Measurements from ENCODE around the gene COASY. TPM values are rescaled to one million over a fixed set of nuclear protein-coding genes. Genes with fewer than 3 reads are reported as not detected.
"Not testable (repeated sequence)": the region's sequence is repeated elsewhere in the genome, so short reads cannot be mapped to it uniquely, and the experiment has no call there.

The COASY gene
- total RNA-seq, 1 donor from 2014 or later, result 51.7 TPM

DNA sequence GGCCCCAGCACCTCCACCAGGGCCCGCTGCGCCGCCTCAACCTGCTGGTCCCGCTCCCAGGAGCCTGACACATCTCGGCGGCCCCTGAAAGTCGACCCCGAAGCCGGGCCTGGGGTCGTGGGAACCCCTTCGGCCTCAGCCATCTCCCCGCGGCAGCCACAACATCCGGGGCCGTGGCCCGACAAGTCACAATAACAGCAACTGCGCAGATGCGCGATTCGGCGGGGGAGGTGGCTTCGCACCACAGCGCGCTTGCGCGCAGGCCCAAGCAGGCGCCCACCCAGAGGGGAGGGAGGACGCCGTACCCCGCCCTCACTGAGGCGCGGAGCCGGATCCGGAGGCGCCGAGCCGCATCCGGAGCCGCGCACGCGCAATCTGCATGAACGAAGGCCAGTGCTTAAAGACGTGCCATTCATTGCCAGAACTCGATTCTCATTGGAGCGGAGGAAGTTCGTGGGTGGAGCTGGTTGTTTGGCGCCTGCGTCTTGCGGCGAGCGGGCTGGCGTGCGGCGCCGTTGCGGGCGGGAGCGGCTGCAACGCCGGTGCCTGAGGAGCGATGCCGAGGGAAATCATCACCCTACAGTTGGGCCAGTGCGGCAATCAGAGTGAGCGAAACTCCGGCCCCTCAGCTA, 47.4 kb downstream of the COASY start, which contains the start of the genes RETREG3 and TUBG1:
RETREG3 (minus strand) TSS at position 193 of the 632 bp plus-strand sequence; CDS start at position 143, 50 bp downstream.
TUBG1 (plus strand) TSS at position 502 of the 632 bp plus-strand sequence; CDS start at position 557, 55 bp downstream.
- DNase-seq (ENCODE audit: extremely low spot score, unreplicated experiment), result peak; percentile 100
- peak; percentile 65 for TF ChIP-seq CTCF (IDR thresholded peaks at IDR 0.05)
- peaks cover 13% of the 10 kb centered on the region for H3K36me3 Mint-ChIP-seq (ENCODE audit: unreplicated experiment)
- peak within 1 kb of the TSS; percentile 99 for H3K4me3 Mint-ChIP-seq (ENCODE audit: unreplicated experiment)
- H3K4me1 Mint-ChIP-seq (ENCODE audit: unreplicated experiment), result peaks cover 33% of the 10 kb centered on the region
- H3K27me3 Mint-ChIP-seq (ENCODE audit: unreplicated experiment), result no peaks in the 10 kb centered on the region
- H3K9me3 Mint-ChIP-seq (ENCODE audit: unreplicated experiment), result no peaks in the 10 kb centered on the region
- H3K27ac Mint-ChIP-seq (ENCODE audit: unreplicated experiment), result peak within 1 kb of the TSS; percentile 95

GRCh38 chr17:42609814-42610801, 48.2 kb downstream of the COASY start:
- Mint-ChIP-seq H3K4me3 (ENCODE audit: unreplicated experiment) (peak overlapping the region; percentile 99), H3K27ac (ENCODE audit: unreplicated experiment) (peak overlapping the region; percentile 90), H3K36me3 (ENCODE audit: unreplicated experiment) (peaks cover 21% of the 10 kb centered on the region), H3K4me1 (ENCODE audit: unreplicated experiment) (peaks cover 30% of the 10 kb centered on the region)
- H3K27me3 Mint-ChIP-seq (ENCODE audit: unreplicated experiment); H3K9me3 Mint-ChIP-seq (ENCODE audit: unreplicated experiment); DNase-seq (ENCODE audit: extremely low spot score, unreplicated experiment): not testable (repeated sequence)

- Mint-ChIP-seq H3K9me3 (ENCODE audit: unreplicated experiment) (no peaks in the 10 kb centered on the region), H3K4me3 (ENCODE audit: unreplicated experiment) (peak overlapping the region; percentile 29), H3K27ac (ENCODE audit: unreplicated experiment) (no peak overlapping the region), H3K4me1 (ENCODE audit: unreplicated experiment) (peaks cover 16% of the 10 kb centered on the region), H3K27me3 (ENCODE audit: unreplicated experiment) (no peaks in the 10 kb centered on the region), H3K36me3 (ENCODE audit: unreplicated experiment) (peaks cover 26% of the 10 kb centered on the region)
- no peak for TF ChIP-seq CTCF (IDR thresholded peaks at IDR 0.05)
- DNase-seq (ENCODE audit: extremely low spot score, unreplicated experiment), result no peak
These were observed 50.1 kb downstream of the COASY start for GRCh38 chr17:42612013-42612412.

DNA sequence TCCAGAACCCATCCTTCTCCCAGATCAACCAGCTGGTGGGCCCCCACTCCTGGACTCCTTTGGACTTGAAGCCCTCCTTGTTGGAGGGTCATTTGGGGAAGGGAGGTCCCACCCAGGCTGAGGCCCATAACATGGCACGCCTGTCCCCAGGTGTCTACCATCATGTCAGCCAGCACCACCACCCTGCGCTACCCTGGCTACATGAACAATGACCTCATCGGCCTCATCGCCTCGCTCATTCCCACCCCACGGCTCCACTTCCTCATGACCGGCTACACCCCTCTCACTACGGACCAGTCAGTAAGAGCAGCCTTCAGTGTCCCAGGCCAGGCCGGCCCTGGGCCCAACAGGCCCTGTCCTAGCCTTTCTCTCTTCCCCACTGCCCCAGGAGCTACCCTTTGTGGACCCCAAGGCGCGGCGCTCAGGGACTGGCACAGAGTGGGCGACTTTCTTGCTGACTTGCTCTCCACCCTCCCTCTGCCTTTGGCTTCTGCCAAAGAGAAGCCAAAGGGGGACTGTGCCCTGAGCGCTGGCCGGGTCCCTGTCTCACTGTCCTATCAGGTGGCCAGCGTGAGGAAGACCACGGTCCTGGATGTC, 51.8 kb downstream of the COASY start:
- no peak overlapping the region for H3K4me3 Mint-ChIP-seq (ENCODE audit: unreplicated experiment)
- peaks cover 8% of the 10 kb centered on the region for H3K4me1 Mint-ChIP-seq (ENCODE audit: unreplicated experiment)
- no peak for TF ChIP-seq CTCF (IDR thresholded peaks at IDR 0.05)
- no peaks in the 10 kb centered on the region for H3K9me3 Mint-ChIP-seq (ENCODE audit: unreplicated experiment)
- no peak for DNase-seq (ENCODE audit: extremely low spot score, unreplicated experiment)
- peaks cover 26% of the 10 kb centered on the region for H3K36me3 Mint-ChIP-seq (ENCODE audit: unreplicated experiment)
- no peak overlapping the region for H3K27ac Mint-ChIP-seq (ENCODE audit: unreplicated experiment)
- H3K27me3 Mint-ChIP-seq (ENCODE audit: unreplicated experiment), result no peaks in the 10 kb centered on the region

Small RNAs within 50 kb of the gene (microRNA-seq; reads per million reads assigned to microRNA genes)
- 6.0 reads per million, percentile 5 among the genes with 10 or more reads in this experiment for gene MIR5010 (ENCODE audit: unreplicated experiment)

Other genes with a start within 250 kb of the COASY start
- 280 and 281 TPM in 2 replicates for gene STAT3, start 173.7 kb upstream of the COASY start, total RNA-seq
- 487 and 510 TPM in 2 replicates for gene CAVIN1, start 138.9 kb upstream of the COASY start, total RNA-seq
- 63.2 and 67.1 TPM in 2 replicates for gene ATP6V0A1, start 103.3 kb upstream of the COASY start, total RNA-seq
- 86.5 and 96.6 TPM in 2 replicates for gene NAGLU, start 25.9 kb upstream of the COASY start, total RNA-seq
- 1.2 and 1.4 TPM in 2 replicates for gene HSD17B1, start 9.2 kb upstream of the COASY start, total RNA-seq
- 34.6 and 35.8 TPM in 2 replicates for gene MLX, start 5.0 kb downstream of the COASY start, total RNA-seq
- 5.5 and 5.6 TPM in 2 replicates for gene PSMC3IP, start 15.6 kb downstream of the COASY start, total RNA-seq
- gene RETREG3, start 47.2 kb downstream of the COASY start, total RNA-seq, result 80.1 and 85.0 TPM in 2 replicates
- gene TUBG1, start 47.5 kb downstream of the COASY start, total RNA-seq, result 47.2 and 55.5 TPM in 2 replicates
- gene TUBG2, start 97.1 kb downstream of the COASY start, total RNA-seq, result 32.8 and 33.3 TPM in 2 replicates
- gene PLEKHH3, start 114.8 kb downstream of the COASY start, total RNA-seq, result 26.7 and 28.9 TPM in 2 replicates
- gene CCR10, start 119.7 kb downstream of the COASY start, total RNA-seq, result 1.2 and 1.6 TPM in 2 replicates
- gene CNTNAP1, start 120.4 kb downstream of the COASY start, total RNA-seq, result 35.8 and 40.4 TPM in 2 replicates
- 44.8 and 47.6 TPM in 2 replicates for gene EZH1, start 182.9 kb downstream of the COASY start, total RNA-seq
- 1.6 and 2.4 TPM in 2 replicates for gene RAMP2, start 199.1 kb downstream of the COASY start, total RNA-seq
- 63.9 and 66.1 TPM in 2 replicates for gene VPS25, start 211.3 kb downstream of the COASY start, total RNA-seq
- 0.16 TPM in 2 replicates for gene WNK4, start 218.5 kb downstream of the COASY start, total RNA-seq
- 51.2 and 51.5 TPM in 2 replicates for gene COA3, start 236.6 kb downstream of the COASY start, total RNA-seq
- 0.31 and 0.51 TPM in 2 replicates for gene CNTD1, start 236.7 kb downstream of the COASY start, total RNA-seq

Measured in osteocyte (in vitro differentiated cells).